ENCODE data around the gene ABCG1. TPM values are rescaled to one million over a fixed set of nuclear protein-coding genes. Genes with fewer than 3 reads are reported as not detected.

The ABCG1 gene
- total RNA-seq, 1 donor from 2014 or later: 1.3 TPM

DNA sequence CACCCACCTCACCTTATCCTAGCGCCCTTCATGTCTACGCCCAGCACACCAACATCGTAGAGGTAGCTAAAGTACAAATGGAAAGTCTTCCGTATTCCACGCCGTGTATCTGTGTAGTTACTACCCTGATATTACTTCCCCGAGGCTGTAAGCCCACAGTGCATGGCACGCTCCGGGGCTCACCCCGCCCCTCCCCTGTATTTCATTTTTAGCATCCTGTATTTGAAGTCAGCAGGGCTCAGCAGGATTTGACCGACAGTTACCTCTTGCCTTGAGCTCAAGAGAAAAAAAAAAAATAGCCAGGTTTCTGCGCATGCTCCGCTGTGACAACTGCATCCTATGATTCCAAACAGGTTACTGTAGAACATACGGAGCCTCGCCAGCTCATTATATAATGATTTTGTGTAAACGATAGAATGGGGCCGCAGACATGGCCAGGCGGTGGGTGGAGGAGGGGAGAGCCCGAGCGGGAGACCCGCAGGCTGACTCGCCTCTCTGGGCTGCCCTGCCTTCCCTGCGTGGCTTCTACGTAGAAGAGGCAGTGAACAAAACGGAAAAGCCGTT is 1.3 kb downstream of the ABCG1 start:
- FAIRE-seq: no peak
- Histone ChIP-seq H2AFZ (ENCODE audit: low read depth, low read length) (peak overlapping the region; percentile 81), H3K27ac (ENCODE audit: low read depth, low read length) (no peak overlapping the region), H3K79me2 (ENCODE audit: insufficient read depth, low read length) (no peaks in the 10 kb centered on the region), H3K36me3 (ENCODE audit: insufficient read depth, low read length) (no peaks in the 10 kb centered on the region), H3K9ac (ENCODE audit: low read length) (peak overlapping the region; percentile 58), H3K9me3 (ENCODE audit: insufficient read depth, low read depth, low read length) (peaks cover 3% of the 10 kb centered on the region), H4K20me1 (ENCODE audit: insufficient read depth, low read length) (no peaks in the 10 kb centered on the region), H3K4me2 (ENCODE audit: low read length) (peak overlapping the region; percentile 92), H3K4me1 (ENCODE audit: insufficient read depth, low read length) (peaks cover 20% of the 10 kb centered on the region), H3K27me3 (ENCODE audit: insufficient read depth, low read length) (peaks cover 22% of the 10 kb centered on the region), H3K4me3 (ENCODE audit: insufficient read depth, low read depth, low read length) (peak overlapping the region; percentile 57)
- H3K4me1 Mint-ChIP-seq (ENCODE audit: low read depth, unreplicated experiment): peaks cover 12% of the 10 kb centered on the region
- DNase-seq (ENCODE audit: low read depth): peak; percentile 51
- peaks cover 4% of the 10 kb centered on the region for H3K36me3 Mint-ChIP-seq (ENCODE audit: low read depth, unreplicated experiment)
- H3K9me3 Mint-ChIP-seq (ENCODE audit: unreplicated experiment): peaks cover 10% of the 10 kb centered on the region
- H3K4me3 Mint-ChIP-seq (ENCODE audit: unreplicated experiment): peak overlapping the region; percentile 84
- peaks cover 37% of the 10 kb centered on the region for H3K27me3 Mint-ChIP-seq (ENCODE audit: low read depth, unreplicated experiment)
- peak overlapping the region; percentile 54 for H3K27ac Mint-ChIP-seq (ENCODE audit: unreplicated experiment)
- peak; percentile 50 for TF ChIP-seq EZH2 (IDR thresholded peaks at IDR 0.05; ENCODE audit: insufficient read depth, low read length)
- TF ChIP-seq, protein P1, sequence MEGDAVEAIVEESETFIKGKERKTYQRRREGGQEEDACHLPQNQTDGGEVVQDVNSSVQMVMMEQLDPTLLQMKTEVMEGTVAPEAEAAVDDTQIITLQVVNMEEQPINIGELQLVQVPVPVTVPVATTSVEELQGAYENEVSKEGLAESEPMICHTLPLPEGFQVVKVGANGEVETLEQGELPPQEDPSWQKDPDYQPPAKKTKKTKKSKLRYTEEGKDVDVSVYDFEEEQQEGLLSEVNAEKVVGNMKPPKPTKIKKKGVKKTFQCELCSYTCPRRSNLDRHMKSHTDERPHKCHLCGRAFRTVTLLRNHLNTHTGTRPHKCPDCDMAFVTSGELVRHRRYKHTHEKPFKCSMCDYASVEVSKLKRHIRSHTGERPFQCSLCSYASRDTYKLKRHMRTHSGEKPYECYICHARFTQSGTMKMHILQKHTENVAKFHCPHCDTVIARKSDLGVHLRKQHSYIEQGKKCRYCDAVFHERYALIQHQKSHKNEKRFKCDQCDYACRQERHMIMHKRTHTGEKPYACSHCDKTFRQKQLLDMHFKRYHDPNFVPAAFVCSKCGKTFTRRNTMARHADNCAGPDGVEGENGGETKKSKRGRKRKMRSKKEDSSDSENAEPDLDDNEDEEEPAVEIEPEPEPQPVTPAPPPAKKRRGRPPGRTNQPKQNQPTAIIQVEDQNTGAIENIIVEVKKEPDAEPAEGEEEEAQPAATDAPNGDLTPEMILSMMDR (IDR thresholded peaks at IDR 0.05; ENCODE audit: insufficient read depth, low read depth, low read length): no peak

DNA sequence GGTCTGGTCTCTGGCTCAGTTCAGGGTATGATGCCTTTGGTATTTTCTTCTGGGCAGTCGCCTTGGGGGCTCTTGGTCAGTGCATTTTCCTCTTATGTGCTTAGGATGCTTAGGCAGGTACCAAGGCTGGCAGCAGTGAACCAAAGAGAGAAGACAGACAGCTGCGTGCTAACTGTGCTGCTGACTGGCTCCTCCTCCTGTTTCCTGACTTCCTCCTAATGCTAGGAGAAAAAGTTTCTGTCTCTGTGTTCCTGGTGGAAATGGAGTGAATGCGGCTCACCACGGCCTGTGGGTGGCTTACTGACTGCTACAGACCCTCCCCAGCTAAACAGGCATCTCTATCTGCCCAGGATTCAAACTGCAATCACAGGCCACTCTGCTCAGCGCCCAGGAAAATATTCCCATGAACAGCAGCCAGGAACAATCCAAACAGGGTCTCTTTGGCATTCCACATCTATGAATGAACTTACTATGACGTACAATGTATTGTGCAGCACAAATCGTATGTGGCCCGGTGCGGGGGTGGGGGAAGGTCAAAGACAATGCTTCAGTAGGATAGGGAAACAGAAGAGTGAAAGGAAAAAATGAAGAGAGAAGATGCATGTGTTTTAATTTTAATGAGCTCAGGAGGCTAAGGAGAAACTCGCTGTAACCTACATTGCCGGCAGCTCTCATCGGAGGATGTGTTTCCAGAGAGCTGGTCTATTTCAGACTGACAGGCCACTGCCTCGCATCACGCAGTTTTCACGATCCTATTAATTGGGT is 2.8 kb downstream of the ABCG1 start:
- Mint-ChIP-seq H3K4me1 (ENCODE audit: low read depth, unreplicated experiment) (peaks cover 15% of the 10 kb centered on the region), H3K27me3 (ENCODE audit: low read depth, unreplicated experiment) (peaks cover 47% of the 10 kb centered on the region), H3K36me3 (ENCODE audit: low read depth, unreplicated experiment) (no peaks in the 10 kb centered on the region), H3K9me3 (ENCODE audit: unreplicated experiment) (peaks cover 7% of the 10 kb centered on the region), H3K4me3 (ENCODE audit: unreplicated experiment) (no peak overlapping the region), H3K27ac (ENCODE audit: unreplicated experiment) (peak overlapping the region; percentile 76)
- peaks cover 25% of the 10 kb centered on the region for H3K27me3 ChIP-seq (ENCODE audit: insufficient read depth, low read length)
- peak; percentile 71 for DNase-seq (ENCODE audit: low read depth)
- H3K4me2 ChIP-seq (ENCODE audit: low read length): peak overlapping the region; percentile 53
- H4K20me1 ChIP-seq (ENCODE audit: insufficient read depth, low read length): no peaks in the 10 kb centered on the region
- H3K4me1 ChIP-seq (ENCODE audit: insufficient read depth, low read length): peaks cover 20% of the 10 kb centered on the region
- peak overlapping the region; percentile 61 for H3K27ac ChIP-seq (ENCODE audit: low read depth, low read length)
- no peaks in the 10 kb centered on the region for H3K79me2 ChIP-seq (ENCODE audit: insufficient read depth, low read length)
- H3K9me3 ChIP-seq (ENCODE audit: insufficient read depth, low read depth, low read length): peaks cover 3% of the 10 kb centered on the region
- peak overlapping the region; percentile 75 for H2AFZ ChIP-seq (ENCODE audit: low read depth, low read length)
- no peak for TF ChIP-seq EZH2 (IDR thresholded peaks at IDR 0.05; ENCODE audit: insufficient read depth, low read length)
- TF ChIP-seq, protein P1 (IDR thresholded peaks at IDR 0.05; ENCODE audit: insufficient read depth, low read depth, low read length): no peak
- no peaks in the 10 kb centered on the region for H3K36me3 ChIP-seq (ENCODE audit: insufficient read depth, low read length)
- no peak for FAIRE-seq
- no peak overlapping the region for H3K4me3 ChIP-seq (ENCODE audit: insufficient read depth, low read depth, low read length)
- H3K9ac ChIP-seq (ENCODE audit: low read length): peak overlapping the region; percentile 72

Measured in astrocyte (in vitro differentiated cells and primary cell).